H1 (cell line): ENCODE results near the gene MAN1C1. TPM values are rescaled to one million over a fixed set of nuclear protein-coding genes. Genes with fewer than 3 reads are reported as not detected.

ENCODE experiments used
- CTCF ChIA-PET: fragments of 300-600 bp; sonication (Branson Sonifier 250); formaldehyde crosslinking; loops from one replicate; lab custom pipeline; 2021; ENCODE audit not compliant: partially characterized antibody; lab: Charles Lee
- POLR2A ChIA-PET: fragments of 300-600 bp; sonication (Branson Sonifier 250); formaldehyde crosslinking; loops from one replicate; lab custom pipeline; 2021; ENCODE audit warnings: inconsistent platforms; ENCODE audit not compliant: partially characterized antibody; lab: Charles Lee
- DNase-seq, 2 experiments: peaks; one replicate each; pipeline versions ENCODE4 v3.0.0 to v3.0.0-alpha.2; 2010 to 2022; ENCODE audit warnings: low spot score in 2 of 2, low read depth in 1 of 2, mixed read lengths in 1 of 2
- FAIRE-seq: peaks from 2 replicates; lab custom pipeline; 2011; peaks lifted over from hg19 to GRCh38; lab: Jason Lieb, UNC
- H2AFZ ChIP-seq: 2 replicates; pipeline ENCODE4 v1.8.1; 2012; ENCODE audit warnings: low read length, inconsistent platforms
- H2AK5ac ChIP-seq: 2 replicates; pipeline ENCODE4 v1.6.1; 2013; ENCODE audit warnings: low read depth, low read length
- H2BK120ac ChIP-seq: replicated peaks from 2 replicates; pipeline ENCODE3; 2013; ENCODE audit warnings: low read depth, low read length, inconsistent platforms
- H2BK12ac ChIP-seq: 2 replicates; pipeline ENCODE4 v1.6.1; 2013; ENCODE audit warnings: low read depth, low read length
- H2BK15ac ChIP-seq: 2 replicates; pipeline ENCODE4 v1.6.1; 2013; ENCODE audit warnings: low read length
- H2BK20ac ChIP-seq: 2 replicates; pipeline ENCODE4 v1.6.1; 2013; ENCODE audit warnings: low read length
- H2BK5ac ChIP-seq: 2 replicates; pipeline ENCODE4 v1.6.1; 2013; ENCODE audit warnings: low read depth, low read length
- H3K14ac ChIP-seq: 2 replicates; pipeline ENCODE4 v1.6.1; 2013; ENCODE audit warnings: inconsistent platforms; ENCODE audit not compliant: insufficient read length
- H3K18ac ChIP-seq: 2 replicates; pipeline ENCODE4 v1.6.1; 2013; ENCODE audit warnings: low read length; ENCODE audit errors: extremely low read depth
- H3K23ac ChIP-seq: 2 replicates; pipeline ENCODE4 v1.6.1; 2013; ENCODE audit warnings: inconsistent platforms; ENCODE audit not compliant: insufficient read length
- H3K23me2 ChIP-seq: 2 replicates; pipeline ENCODE4 v1.6.1; 2013; ENCODE audit warnings: low read depth, low read length
- H3K27ac ChIP-seq: 2 replicates; pipeline ENCODE4 v1.6.1; 2011; ENCODE audit warnings: low read depth, low read length, inconsistent platforms
- H3K27me3 ChIP-seq, 4 experiments: replicated peaks in 1 of 4; 1 replicate in 1 of 4; 2 replicates in 3 of 4; pipeline versions ENCODE4 v1.6.1 to v1.8.1; 2011 to 2013; ENCODE audit warnings: low read length in 3 of 4, mild to moderate bottlenecking in 3 of 4, inconsistent platforms in 2 of 4, mixed read lengths in 2 of 4, moderate library complexity in 1 of 4; ENCODE audit not compliant: control insufficient read depth in 3 of 4, insufficient read depth in 3 of 4; ENCODE audit errors: extremely low read depth in 1 of 4
- H3K36me3 ChIP-seq, 4 experiments: 2 replicates each; pipeline versions ENCODE4 v1.6.1 to v1.8.1; 2011 to 2013; ENCODE audit warnings: mild to moderate bottlenecking in 4 of 4, low read length in 3 of 4, moderate library complexity in 2 of 4, control low read depth in 1 of 4, inconsistent platforms in 1 of 4; ENCODE audit not compliant: insufficient read depth in 4 of 4, control insufficient read depth in 2 of 4
- H3K4ac ChIP-seq: replicated peaks from 2 replicates; pipeline ENCODE3; 2013; ENCODE audit warnings: low read length, low read depth, mixed read lengths, inconsistent platforms; ENCODE audit not compliant: insufficient read length
- H3K4me1 ChIP-seq, 4 experiments: replicated peaks in 1 of 4; 1 replicate in 1 of 4; 2 replicates in 3 of 4; pipeline versions ENCODE4 v1.6.1 to v1.8.1; 2011 to 2013; ENCODE audit warnings: low read length in 3 of 4, inconsistent platforms in 2 of 4, mixed read lengths in 1 of 4; ENCODE audit not compliant: insufficient read depth in 4 of 4, control insufficient read depth in 3 of 4
- H3K4me2 ChIP-seq, 2 experiments: 2 replicates each; pipeline versions ENCODE4 v1.6.1 to v1.8.1; 2011 to 2013; ENCODE audit warnings: low read depth in 2 of 2, low read length in 2 of 2, control low read depth in 1 of 2, inconsistent platforms in 1 of 2, mild to moderate bottlenecking in 1 of 2; ENCODE audit not compliant: insufficient read depth in 1 of 2
- H3K4me3 ChIP-seq, 4 experiments: fragments of 200-600, 300-600 bp in 1 of 4; sonication (generic), shearing (Covaris generic), sonication (Bioruptor Twin) in 1 of 4; 2 replicates each; pipeline versions ENCODE4 v1.5.1 to v1.8.1; 2011 to 2016; ENCODE audit warnings: low read length in 4 of 4, low read depth in 3 of 4, control low read depth in 2 of 4, inconsistent platforms in 2 of 4, mild to moderate bottlenecking in 2 of 4, mixed read lengths in 1 of 4, moderate library complexity in 1 of 4; ENCODE audit not compliant: insufficient read depth in 2 of 4; ENCODE audit errors: extremely low read depth in 1 of 4
- H3K56ac ChIP-seq: replicated peaks from 2 replicates; pipeline ENCODE3; 2013; ENCODE audit warnings: low read depth, mild to moderate bottlenecking, mixed read lengths, low read length, inconsistent platforms; ENCODE audit not compliant: insufficient read length
- H3K79me1 ChIP-seq: 2 replicates; pipeline ENCODE4 v1.6.1; 2013; ENCODE audit warnings: low read depth, low read length, control low read depth
- H3K79me2 ChIP-seq, 2 experiments: 2 replicates each; pipeline versions ENCODE4 v1.6.1 to v1.8.1; 2012 to 2013; ENCODE audit warnings: low read length in 2 of 2, mild to moderate bottlenecking in 2 of 2, inconsistent platforms in 1 of 2; ENCODE audit not compliant: insufficient read depth in 2 of 2, control insufficient read depth in 1 of 2
- H3K9ac ChIP-seq, 4 experiments: replicated peaks in 1 of 4; 1 replicate in 1 of 4; 2 replicates in 3 of 4; pipeline versions ENCODE4 v1.6.1 to v1.8.1; 2011 to 2013; ENCODE audit warnings: low read depth in 3 of 4, low read length in 3 of 4, control low read depth in 2 of 4, mild to moderate bottlenecking in 2 of 4, moderate library complexity in 2 of 4, inconsistent platforms in 1 of 4; ENCODE audit errors: extremely low read depth in 1 of 4
- H3K9me3 ChIP-seq, 2 experiments: 2 replicates each; pipeline versions ENCODE4 v1.6.1 to v1.8.1; 2012 to 2013; ENCODE audit warnings: mild to moderate bottlenecking in 2 of 2, moderate library complexity in 2 of 2, control low read depth in 1 of 2, inconsistent platforms in 1 of 2, low read depth in 1 of 2, low read length in 1 of 2, mixed read lengths in 1 of 2; ENCODE audit not compliant: insufficient read depth in 2 of 2
- H4K20me1 ChIP-seq, 2 experiments: replicated peaks in 1 of 2; 2 replicates each; pipeline versions ENCODE3 to v1.8.1; 2011 to 2013; ENCODE audit warnings: inconsistent platforms in 2 of 2, low read length in 2 of 2, mild to moderate bottlenecking in 1 of 2; ENCODE audit not compliant: insufficient read depth in 2 of 2, control insufficient read depth in 1 of 2
- H4K5ac ChIP-seq: 2 replicates; pipeline ENCODE4 v1.6.1; 2013; ENCODE audit warnings: low read length, low read depth, mixed read lengths, inconsistent platforms; ENCODE audit not compliant: insufficient read length
- H4K8ac ChIP-seq: 2 replicates; pipeline ENCODE4 v1.8.0; 2013; ENCODE audit warnings: mild to moderate bottlenecking, moderate library complexity, low read length, inconsistent platforms; ENCODE audit not compliant: insufficient read depth; ENCODE audit errors: extremely low read depth
- H4K91ac ChIP-seq: replicated peaks from 2 replicates; pipeline ENCODE3; 2013; ENCODE audit warnings: low read length, mixed read lengths, inconsistent platforms; ENCODE audit not compliant: insufficient read length
- BCL11A ChIP-seq, 2 experiments: IDR thresholded peaks; one replicate each; pipeline ENCODE4 v1.6.1; 2011; ENCODE audit warnings: low read depth in 2 of 2, low read length in 2 of 2, mild to moderate bottlenecking in 2 of 2
- EP300 ChIP-seq, 2 experiments: IDR thresholded peaks; 1 replicate in 1 of 2; 2 replicates in 1 of 2; pipeline ENCODE4 v1.6.1; 2011 to 2012; ENCODE audit warnings: low read depth in 2 of 2, low read length in 2 of 2, mild to moderate bottlenecking in 2 of 2, borderline replicate concordance in 1 of 2, inconsistent platforms in 1 of 2, moderate library complexity in 1 of 2
- HDAC2 ChIP-seq, 2 experiments: fragments of 300-600 bp in 1 of 2; sonication (generic) in 1 of 2; IDR thresholded peaks; 2 replicates each; pipeline ENCODE4 v1.6.1; 2011 to 2012; ENCODE audit warnings: low read depth in 2 of 2, low read length in 2 of 2, mild to moderate bottlenecking in 2 of 2, moderate library complexity in 2 of 2, borderline replicate concordance in 1 of 2, inconsistent platforms in 1 of 2
- KDM4A ChIP-seq: IDR thresholded peaks from one replicate; pipeline ENCODE4 v1.7.1; 2012; ENCODE audit warnings: low read depth, mild to moderate bottlenecking, moderate library complexity, low read length, inconsistent platforms; ENCODE audit not compliant: severe bottlenecking
- POLR2AphosphoS5 ChIP-seq: IDR thresholded peaks from 2 replicates; pipeline ENCODE4 v1.6.1; 2011; ENCODE audit warnings: low read depth, low read length
- RNF2 ChIP-seq: fragments of 200-900, 300-1000 bp; sonication (generic); IDR thresholded peaks from 2 replicates; pipeline ENCODE4 v1.7.1; 2016; ENCODE audit warnings: borderline replicate concordance, low read depth, mild to moderate bottlenecking, antibody characterized with exemption, low read length; ENCODE audit not compliant: poor library complexity, severe bottlenecking; ENCODE audit errors: missing control alignments
- RXRA ChIP-seq: IDR thresholded peaks from 2 replicates; pipeline ENCODE4 v1.6.1; 2011; ENCODE audit warnings: low read depth, mild to moderate bottlenecking, low read length, moderate library complexity; ENCODE audit not compliant: insufficient read depth
- SIX5 ChIP-seq: IDR thresholded peaks from 2 replicates; pipeline ENCODE4 v1.6.1; 2011; ENCODE audit warnings: mild to moderate bottlenecking, low read depth, low read length
- SP4 ChIP-seq: IDR thresholded peaks from 2 replicates; pipeline ENCODE4 v1.6.1; 2012; ENCODE audit warnings: low read length, inconsistent platforms
- TEAD4 ChIP-seq: IDR thresholded peaks from 2 replicates; pipeline ENCODE4 v1.6.1; 2012; ENCODE audit warnings: low read depth, low read length, inconsistent platforms, mixed read lengths
- WGBS, 2 experiments: shearing (Covaris generic) in 1 of 2; methylation state at CpG; one replicate each; pipeline versions ENCODE4 v1.1.6 to v1.1.7; 2013 to 2015; ENCODE audit warnings: low lambda C conversion rate in 2 of 2, mixed read lengths in 2 of 2, inconsistent platforms in 1 of 2, low coverage in 1 of 2, missing lambda C conversion rate in 1 of 2; ENCODE audit not compliant: insufficient replicate concordance in 2 of 2, insufficient coverage in 1 of 2, insufficient read length in 1 of 2; ENCODE audit errors: extremely low coverage in 1 of 2, missing lambda C conversion rate in 1 of 2; 5-methylcytosine and 5-hydroxymethylcytosine counted together
- polyA plus RNA-seq, 7 experiments: library from polyadenylated mRNA; depleted of rRNA in 3 of 7; stranded (reverse) in 5 of 7; unstranded in 2 of 7; fragments of >200 nt in 5 of 7; fragments of 200-250 nt in 2 of 7; gene quantifications; 1 replicate in 5 of 7; 2 replicates in 1 of 7; 4 replicates in 1 of 7; pipeline versions ENCODE4 v1.2.1 to v1.2.3, GENCODE V29; 2011 to 2013; ENCODE audit warnings: missing spikeins in 2 of 7, mixed read lengths in 2 of 7
- total RNA-seq: library from RNA; stranded (reverse); fragmentation: NEBNext Ultra II Directional; extraction: Animal tissue kit (Norgen Biotek cat#: 25700); gene quantifications from 2 replicates; pipeline ENCODE4 v1.2.1, GENCODE V29; 2021
- TF ChIP-seq, protein P1 (sequence below): IDR thresholded peaks from 2 replicates; pipeline ENCODE4 v1.6.1; 2012; ENCODE audit warnings: inconsistent platforms
- TF ChIP-seq, protein P2 (sequence below): IDR thresholded peaks from 2 replicates; pipeline ENCODE4 v1.6.1; 2012; ENCODE audit warnings: inconsistent platforms

The MAN1C1 gene
- total and polyA plus RNA-seq, 2 of the 8 experiments (the other 6 are each of a cell fraction or from before 2014, with no cell fraction given): 7.8 to 15.2 TPM

- H3K4me2 ChIP-seq: no peak overlapping the region
- no peaks in the 10 kb centered on the region for H3K79me1 ChIP-seq
- no peak overlapping the region for H3K56ac ChIP-seq
- H3K9me3 ChIP-seq: no peaks in the 10 kb centered on the region
- H3K36me3 ChIP-seq: no peaks in the 10 kb centered on the region
- no peak overlapping the region for H3K23ac ChIP-seq
- no peak overlapping the region for H3K18ac ChIP-seq
- H3K4me1 ChIP-seq: peaks cover 6 to 13% (median 10%) of the 10 kb centered on the region in 4 experiments
- no peak overlapping the region for H2AFZ ChIP-seq
- H2BK5ac ChIP-seq: no peak overlapping the region
- TF ChIP-seq SIX5: no peak
- no peak for TF ChIP-seq KDM4A
- no peak for TF ChIP-seq BCL11A (IDR thresholded peaks at IDR 0.05; ENCODE audit: low read depth in 2 of 2, low read length in 2 of 2)
- TF ChIP-seq POLR2AphosphoS5: no peak
- TF ChIP-seq EP300 (IDR thresholded peaks at IDR 0.05; ENCODE audit: borderline replicate concordance in 1 of 2, low read depth in 2 of 2, low read length in 2 of 2): no peak
- TF ChIP-seq, protein P1, sequence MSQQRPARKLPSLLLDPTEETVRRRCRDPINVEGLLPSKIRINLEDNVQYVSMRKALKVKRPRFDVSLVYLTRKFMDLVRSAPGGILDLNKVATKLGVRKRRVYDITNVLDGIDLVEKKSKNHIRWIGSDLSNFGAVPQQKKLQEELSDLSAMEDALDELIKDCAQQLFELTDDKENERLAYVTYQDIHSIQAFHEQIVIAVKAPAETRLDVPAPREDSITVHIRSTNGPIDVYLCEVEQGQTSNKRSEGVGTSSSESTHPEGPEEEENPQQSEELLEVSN: no peak
- TF ChIP-seq RXRA: no peak
- TF ChIP-seq SP4: no peak
- TF ChIP-seq RNF2: no peak
- TF ChIP-seq TEAD4: no peak
- no peak for TF ChIP-seq HDAC2 (IDR thresholded peaks at IDR 0.05; ENCODE audit: borderline replicate concordance in 1 of 2, low read depth in 2 of 2, low read length in 2 of 2)
- TF ChIP-seq, protein P2, sequence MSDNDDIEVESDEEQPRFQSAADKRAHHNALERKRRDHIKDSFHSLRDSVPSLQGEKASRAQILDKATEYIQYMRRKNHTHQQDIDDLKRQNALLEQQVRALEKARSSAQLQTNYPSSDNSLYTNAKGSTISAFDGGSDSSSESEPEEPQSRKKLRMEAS: no peak
- H2BK20ac ChIP-seq: no peak overlapping the region
- FAIRE-seq (no peak), DNase-seq (no peak)
- no peak overlapping the region for H2BK12ac ChIP-seq
- no peak overlapping the region for H2BK120ac ChIP-seq
- no peak overlapping the region for H4K91ac ChIP-seq
- no peak overlapping the region for H4K8ac ChIP-seq
- no peak overlapping the region for H4K5ac ChIP-seq
- no peaks in the 10 kb centered on the region for H3K79me2 ChIP-seq
- H3K9ac ChIP-seq: no peak overlapping the region
- ChIA-PET CTCF (interaction anchor here (0.7 to 1.8 kb wide), 7 partner anchors 9 to 207 kb away, joined by 3 to 8 read pairs (median 4); no protein-coding TSS in a partner anchor), POLR2A (no interaction called here)
- H2AK5ac ChIP-seq: no peak overlapping the region
- H3K27ac ChIP-seq: no peak overlapping the region
- no peaks in the 10 kb centered on the region for H3K23me2 ChIP-seq
- no peak overlapping the region for H3K4me3 ChIP-seq
- H3K27me3 ChIP-seq: no peaks in the 10 kb centered on the region
- no peak overlapping the region for H3K14ac ChIP-seq
- no peaks in the 10 kb centered on the region for H4K20me1 ChIP-seq
- no peak overlapping the region for H3K4ac ChIP-seq
- H2BK15ac ChIP-seq: no peak overlapping the region
- 82% methylated on average over 5 of the region's 5 CpGs; no CpG with 5 or more reads in 1 of the 2 experiments for WGBS, 2 experiments
Observed at GRCh38 chr1:25720624-25721023, 104.0 kb downstream of the MAN1C1 start.
